A549 (cell line): ENCODE measurements around the gene BRICD5. TPM values are rescaled to one million over a fixed set of nuclear protein-coding genes. Genes with fewer than 3 reads are reported as not detected.

Source experiments
- ATAC-seq, 2 experiments: fragments of 200-7000 bp in 1 of 2; fragments of >200 bp in 1 of 2; cut with Nextera tagmentation in 1 of 2; cut with Tn5 transposase in 1 of 2; 3 replicates each; pipeline versions ENCODE4 v1.8.0 to v1.9.1; 2018 to 2020; ENCODE audit warnings: mild to moderate bottlenecking in 1 of 2, moderate library complexity in 1 of 2
- CTCF ChIA-PET: fragments of 300-600 bp; sonication (Branson Sonifier 250); formaldehyde crosslinking; extraction: SDS; loops from one replicate; lab custom pipeline; 2021; ENCODE audit warnings: antibody characterized with exemption, inconsistent platforms; lab: Yijun Ruan, JAX
- POLR2A ChIA-PET: fragments of 350-600 bp; formaldehyde crosslinking; extraction: SDS; loops from one replicate; lab custom pipeline; 2021; ENCODE audit warnings: antibody characterized with exemption, inconsistent platforms; lab: Yijun Ruan, JAX
- DNase-seq, 2 experiments: peaks; one replicate each; pipeline versions ENCODE4 v3.0.0 to v3.0.0-alpha.2; 2011 to 2016; ENCODE audit warnings: low read depth in 1 of 2, low spot score in 1 of 2
- FAIRE-seq: peaks from 2 replicates; lab custom pipeline; 2011; peaks lifted over from hg19 to GRCh38; lab: Jason Lieb, UNC
- H3K27ac ChIP-seq, 2 experiments: fragments of >200 bp; sonication (Bioruptor Twin); formaldehyde crosslinking; 3 replicates each; pipeline ENCODE4 v1.5.1; 2016 to 2017
- H3K4me1 ChIP-seq: fragments of >200 bp; sonication (Bioruptor Twin); formaldehyde crosslinking; 3 replicates; pipeline ENCODE4 v1.6.1; 2016
- H3K4me2 ChIP-seq: fragments of >200 bp; sonication (Bioruptor Twin); formaldehyde crosslinking; 3 replicates; pipeline ENCODE4 v1.6.1; 2016
- H3K4me3 ChIP-seq: fragments of >200 bp; sonication (Bioruptor Twin); formaldehyde crosslinking; 3 replicates; pipeline ENCODE4 v1.5.1; 2016
- H3K9me3 ChIP-seq: fragments of >200 bp; sonication (Bioruptor Twin); formaldehyde crosslinking; 3 replicates; pipeline ENCODE4 v1.6.1; 2016
- BHLHE40 ChIP-seq: IDR thresholded peaks from 2 replicates; pipeline ENCODE4 v1.6.1; 2012; ENCODE audit warnings: low read depth, low read length, inconsistent platforms
- CBX8 ChIP-seq: fragments of 200-600 bp; sonication (generic); IDR thresholded peaks from 2 replicates; pipeline ENCODE4 v1.6.1; 2016
- CEBPB ChIP-seq, 2 experiments: fragments of >200 bp in 1 of 2; sonication (Bioruptor Twin) in 1 of 2; formaldehyde crosslinking in 1 of 2; IDR thresholded peaks; 2 replicates each; pipeline ENCODE4 v1.6.1; 2012 to 2016
- EHF ChIP-seq: fragments of 250-450 bp; sonication (Bioruptor Pico); IDR thresholded peaks from 2 replicates; pipeline ENCODE4 v1.5.0; 2020; ENCODE audit warnings: mild to moderate bottlenecking
- EP300 ChIP-seq, 2 experiments: fragments of >200 bp; sonication (Bioruptor Twin); formaldehyde crosslinking; IDR thresholded peaks; 2 replicates in 1 of 2; 3 replicates in 1 of 2; pipeline ENCODE4 v1.6.1; 2016 to 2017
- FOSL2 ChIP-seq, 2 experiments: fragments of 450-650 bp in 1 of 2; fragments of >200 bp in 1 of 2; sonication (Bioruptor Twin) in 1 of 2; formaldehyde crosslinking; IDR thresholded peaks; 2 replicates each; pipeline versions ENCODE4 v1.5.0 to v1.6.1; 2016 to 2020; ENCODE audit warnings: mild to moderate bottlenecking in 1 of 2, moderate library complexity in 1 of 2
- HOXB5 ChIP-seq: fragments of 250-450 bp; sonication (Bioruptor Pico); IDR thresholded peaks from 2 replicates; pipeline ENCODE4 v1.5.0; 2020; ENCODE audit warnings: mild to moderate bottlenecking, moderate library complexity
- JUN ChIP-seq, 2 experiments: fragments of >200 bp; sonication (Bioruptor Twin); formaldehyde crosslinking; IDR thresholded peaks; 2 replicates in 1 of 2; 3 replicates in 1 of 2; pipeline ENCODE4 v1.6.1; 2016 to 2017
- KDM1A ChIP-seq: fragments of 200-600 bp; sonication (generic); IDR thresholded peaks from 2 replicates; pipeline ENCODE4 v1.6.1; 2016; ENCODE audit warnings: low read depth, mild to moderate bottlenecking
- NFE2L2 ChIP-seq: fragments of 150-350 bp; conservative IDR thresholded peaks from 2 replicates; pipeline ENCODE4 v1.6.1; 2014; ENCODE audit warnings: low read length
- POLR2AphosphoS2 ChIP-seq: conservative IDR thresholded peaks from 2 replicates; pipeline ENCODE4 v1.6.1; 2012; ENCODE audit warnings: low read length, improper control_type of control experiment, inconsistent platforms
- RAD21 ChIP-seq, 2 experiments: fragments of >200 bp in 1 of 2; sonication (Bioruptor Twin) in 1 of 2; formaldehyde crosslinking in 1 of 2; IDR thresholded peaks in 1 of 2; conservative IDR thresholded peaks in 1 of 2; 2 replicates in 1 of 2; 3 replicates in 1 of 2; pipeline ENCODE4 v1.6.1; 2012 to 2018; ENCODE audit warnings: inconsistent platforms in 1 of 2
- SMC3 ChIP-seq: fragments of >200 bp; sonication (Bioruptor Twin); formaldehyde crosslinking; IDR thresholded peaks from 3 replicates; pipeline ENCODE4 v1.6.1; 2018; ENCODE audit warnings: inconsistent platforms
- TP53 ChIP-seq: fragments of 250-450 bp; sonication (Bioruptor Pico); IDR thresholded peaks from 2 replicates; pipeline ENCODE4 v1.5.0; 2021; ENCODE audit warnings: mild to moderate bottlenecking, moderate library complexity
- ZSCAN20 ChIP-seq: fragments of 250-450 bp; sonication (Bioruptor Pico); IDR thresholded peaks from 2 replicates; pipeline ENCODE4 v1.8.0; 2022; ENCODE audit warnings: mild to moderate bottlenecking, moderate library complexity
- WGBS: methylation state at CpG from one replicate; pipeline ENCODE4 v1.1.6; 2017; ENCODE audit errors: missing lambda C conversion rate; 5-methylcytosine and 5-hydroxymethylcytosine counted together
- polyA plus RNA-seq, 4 experiments: library from polyadenylated mRNA; depleted of rRNA in 3 of 4; stranded (reverse); fragments of >200 nt; fragmentation: RNase III in 1 of 4; extraction: RNeasy Plus Mini Kit Qiagen cat#74134 plus additional on column Dnase treatment in 1 of 4; gene quantifications; 2 replicates in 3 of 4; 3 replicates in 1 of 4; pipeline ENCODE4 v1.2.3, GENCODE V29; 2011 to 2017
- TF ChIP-seq, protein P1 (sequence below): IDR thresholded peaks from 2 replicates; pipeline ENCODE4 v1.6.1; 2012; ENCODE audit warnings: low read depth, borderline replicate concordance
- TF ChIP-seq, protein P2 (sequence below): fragments of 450-650 bp; IDR thresholded peaks from 2 replicates; pipeline ENCODE4 v1.6.1; 2014; ENCODE audit warnings: antibody characterized with exemption

The BRICD5 gene
- polyA plus RNA-seq, 2 of the 4 experiments (the other 2 are of a cell fraction), result 2.0 to 9.1 TPM

- ATAC-seq (no peak), FAIRE-seq (no peak), DNase-seq (no peak)
- no peaks in the 10 kb centered on the region for H3K9me3 ChIP-seq
- 79% methylated on average over 10 of the region's 20 CpGs for WGBS
- H3K4me3 ChIP-seq, result no peak overlapping the region
- peak overlapping the region in 1 of 2 experiments; percentile 74; a peak in 3 of 6 replicates for H3K27ac ChIP-seq
- TF ChIP-seq KDM1A (no peak), HOXB5 (CRISPR knock-in tag) (no peak), TP53 (CRISPR knock-in tag) (no peak), ZSCAN20 (no peak), NFE2L2 (no peak), SMC3 (no peak), RAD21 (conservative IDR thresholded peaks at IDR 0.05 in 1 of 2, IDR thresholded peaks at IDR 0.05 in 1 of 2) (no peak), JUN (IDR thresholded peaks at IDR 0.05) (no peak), CEBPB (IDR thresholded peaks at IDR 0.05) (no peak), POLR2AphosphoS2 (no peak), CBX8 (no peak), EHF (no peak), BHLHE40 (no peak), FOSL2 (IDR thresholded peaks at IDR 0.05) (no peak), FOSL2 (CRISPR knock-in tag; IDR thresholded peaks at IDR 0.05) (no peak), EP300 (IDR thresholded peaks at IDR 0.05) (no peak)
- TF ChIP-seq, protein P1, sequence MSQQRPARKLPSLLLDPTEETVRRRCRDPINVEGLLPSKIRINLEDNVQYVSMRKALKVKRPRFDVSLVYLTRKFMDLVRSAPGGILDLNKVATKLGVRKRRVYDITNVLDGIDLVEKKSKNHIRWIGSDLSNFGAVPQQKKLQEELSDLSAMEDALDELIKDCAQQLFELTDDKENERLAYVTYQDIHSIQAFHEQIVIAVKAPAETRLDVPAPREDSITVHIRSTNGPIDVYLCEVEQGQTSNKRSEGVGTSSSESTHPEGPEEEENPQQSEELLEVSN, result no peak
- TF ChIP-seq, protein P2, sequence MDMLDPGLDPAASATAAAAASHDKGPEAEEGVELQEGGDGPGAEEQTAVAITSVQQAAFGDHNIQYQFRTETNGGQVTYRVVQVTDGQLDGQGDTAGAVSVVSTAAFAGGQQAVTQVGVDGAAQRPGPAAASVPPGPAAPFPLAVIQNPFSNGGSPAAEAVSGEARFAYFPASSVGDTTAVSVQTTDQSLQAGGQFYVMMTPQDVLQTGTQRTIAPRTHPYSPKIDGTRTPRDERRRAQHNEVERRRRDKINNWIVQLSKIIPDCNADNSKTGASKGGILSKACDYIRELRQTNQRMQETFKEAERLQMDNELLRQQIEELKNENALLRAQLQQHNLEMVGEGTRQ, result no peak
- H3K4me1 ChIP-seq, result peaks cover 48% of the 10 kb centered on the region
- ChIA-PET CTCF (interaction anchor here (0.5 to 1.6 kb wide), 3 partner anchors 21 to 179 kb away, joined by 3 to 7 read pairs (median 5); partner anchors contain the start of gene ABCA3), POLR2A (no interaction called here)
- H3K4me2 ChIP-seq, result no peak overlapping the region
These were observed 49.6 kb downstream of the BRICD5 start for GRCh38 chr16:2160915-2161551.

Other genes with a start within 250 kb of the BRICD5 start
- gene RPS2, start 246.0 kb downstream of the BRICD5 start, polyA plus RNA-seq (2011; rRNA removed), result 2,621 and 3,507 TPM in 2 replicates
- gene RPS2, start 246.0 kb downstream of the BRICD5 start, polyA plus RNA-seq (2017; fragmentation: RNase III; extraction: RNeasy Plus Mini Kit Qiagen cat#74134 plus additional on column Dnase treatment), result 3,378 to 3,689 TPM (median 3,626 TPM) in 3 replicates
- not detected in 2 replicates for gene RNF151, start 244.0 kb downstream of the BRICD5 start, polyA plus RNA-seq (2011; rRNA removed)
- not detected in 3 replicates for gene RNF151, start 244.0 kb downstream of the BRICD5 start, polyA plus RNA-seq (2017; fragmentation: RNase III; extraction: RNeasy Plus Mini Kit Qiagen cat#74134 plus additional on column Dnase treatment)
- gene TBL3, start 238.8 kb downstream of the BRICD5 start, polyA plus RNA-seq (2011; rRNA removed), result 21.9 and 25.9 TPM in 2 replicates
- 41.9 to 45.0 TPM (median 42.8 TPM) in 3 replicates for gene TBL3, start 238.8 kb downstream of the BRICD5 start, polyA plus RNA-seq (2017; fragmentation: RNase III; extraction: RNeasy Plus Mini Kit Qiagen cat#74134 plus additional on column Dnase treatment)
- gene NOXO1, start 229.4 kb downstream of the BRICD5 start, polyA plus RNA-seq (2011; rRNA removed), result not detected in 2 replicates
- gene NOXO1, start 229.4 kb downstream of the BRICD5 start, polyA plus RNA-seq (2017; fragmentation: RNase III; extraction: RNeasy Plus Mini Kit Qiagen cat#74134 plus additional on column Dnase treatment), result 0.25 to 0.32 TPM (median 0.26 TPM) in 3 replicates
- 11.9 and 12.9 TPM in 2 replicates for gene GFER, start 226.7 kb downstream of the BRICD5 start, polyA plus RNA-seq (2011; rRNA removed)
- 33.9 to 34.9 TPM (median 34.8 TPM) in 3 replicates for gene GFER, start 226.7 kb downstream of the BRICD5 start, polyA plus RNA-seq (2017; fragmentation: RNase III; extraction: RNeasy Plus Mini Kit Qiagen cat#74134 plus additional on column Dnase treatment)
- gene SYNGR3, start 220.9 kb downstream of the BRICD5 start, polyA plus RNA-seq (2011; rRNA removed), result 4.9 and 5.7 TPM in 2 replicates
- gene SYNGR3, start 220.9 kb downstream of the BRICD5 start, polyA plus RNA-seq (2017; fragmentation: RNase III; extraction: RNeasy Plus Mini Kit Qiagen cat#74134 plus additional on column Dnase treatment), result 4.1 to 5.0 TPM (median 4.4 TPM) in 3 replicates
- gene ZNF598, start 201.0 kb downstream of the BRICD5 start, polyA plus RNA-seq (2011; rRNA removed), result 15.3 and 17.7 TPM in 2 replicates
- gene ZNF598, start 201.0 kb downstream of the BRICD5 start, polyA plus RNA-seq (2017; fragmentation: RNase III; extraction: RNeasy Plus Mini Kit Qiagen cat#74134 plus additional on column Dnase treatment), result 32.7 to 35.0 TPM (median 33.8 TPM) in 3 replicates
- gene NPW, start 191.1 kb downstream of the BRICD5 start, polyA plus RNA-seq (2011; rRNA removed), result 0.13 and 0.26 TPM in 2 replicates
- gene NPW, start 191.1 kb downstream of the BRICD5 start, polyA plus RNA-seq (2017; fragmentation: RNase III; extraction: RNeasy Plus Mini Kit Qiagen cat#74134 plus additional on column Dnase treatment), result 1.0 to 1.6 TPM (median 1.2 TPM) in 3 replicates
- gene NHERF2, start 184.0 kb downstream of the BRICD5 start, polyA plus RNA-seq (2011; rRNA removed), result 33.1 and 35.0 TPM in 2 replicates
- 27.3 to 32.3 TPM (median 31.0 TPM) in 3 replicates for gene NHERF2, start 184.0 kb downstream of the BRICD5 start, polyA plus RNA-seq (2017; fragmentation: RNase III; extraction: RNeasy Plus Mini Kit Qiagen cat#74134 plus additional on column Dnase treatment)
- 28.8 and 34.8 TPM in 2 replicates for gene NTHL1, start 163.0 kb downstream of the BRICD5 start, polyA plus RNA-seq (2011; rRNA removed)
- 41.4 to 42.3 TPM (median 42.1 TPM) in 3 replicates for gene NTHL1, start 163.0 kb downstream of the BRICD5 start, polyA plus RNA-seq (2017; fragmentation: RNase III; extraction: RNeasy Plus Mini Kit Qiagen cat#74134 plus additional on column Dnase treatment)
- gene TSC2, start 162.9 kb downstream of the BRICD5 start, polyA plus RNA-seq (2011; rRNA removed), result 32.6 and 41.7 TPM in 2 replicates
- gene TSC2, start 162.9 kb downstream of the BRICD5 start, polyA plus RNA-seq (2017; fragmentation: RNase III; extraction: RNeasy Plus Mini Kit Qiagen cat#74134 plus additional on column Dnase treatment), result 42.0 to 47.3 TPM (median 45.1 TPM) in 3 replicates
- 11.5 and 17.3 TPM in 2 replicates for gene PKD1, start 75.0 kb downstream of the BRICD5 start, polyA plus RNA-seq (2011; rRNA removed)
- 38.4 to 39.7 TPM (median 39.2 TPM) in 3 replicates for gene PKD1, start 75.0 kb downstream of the BRICD5 start, polyA plus RNA-seq (2017; fragmentation: RNase III; extraction: RNeasy Plus Mini Kit Qiagen cat#74134 plus additional on column Dnase treatment)
- 6.7 and 7.5 TPM in 2 replicates for gene RAB26, start 62.2 kb downstream of the BRICD5 start, polyA plus RNA-seq (2011; rRNA removed)
- 5.7 to 7.3 TPM (median 6.7 TPM) in 3 replicates for gene RAB26, start 62.2 kb downstream of the BRICD5 start, polyA plus RNA-seq (2017; fragmentation: RNase III; extraction: RNeasy Plus Mini Kit Qiagen cat#74134 plus additional on column Dnase treatment)
- gene TRAF7, start 55.1 kb downstream of the BRICD5 start, polyA plus RNA-seq (2011; rRNA removed), result 31.9 and 32.0 TPM in 2 replicates
- gene TRAF7, start 55.1 kb downstream of the BRICD5 start, polyA plus RNA-seq (2017; fragmentation: RNase III; extraction: RNeasy Plus Mini Kit Qiagen cat#74134 plus additional on column Dnase treatment), result 47.6 to 50.0 TPM (median 48.1 TPM) in 3 replicates
- 0.13 and 0.27 TPM in 2 replicates for gene CASKIN1, start 14.3 kb downstream of the BRICD5 start, polyA plus RNA-seq (2011; rRNA removed)
- gene CASKIN1, start 14.3 kb downstream of the BRICD5 start, polyA plus RNA-seq (2017; fragmentation: RNase III; extraction: RNeasy Plus Mini Kit Qiagen cat#74134 plus additional on column Dnase treatment), result 0.72 to 1.0 TPM (median 0.87 TPM) in 3 replicates
- 46.8 and 49.5 TPM in 2 replicates for gene MLST8, start 5.4 kb downstream of the BRICD5 start, polyA plus RNA-seq (2011; rRNA removed)
- gene MLST8, start 5.4 kb downstream of the BRICD5 start, polyA plus RNA-seq (2017; fragmentation: RNase III; extraction: RNeasy Plus Mini Kit Qiagen cat#74134 plus additional on column Dnase treatment), result 48.4 to 53.9 TPM (median 50.4 TPM) in 3 replicates
- gene PGP, start 4.0 kb upstream of the BRICD5 start, polyA plus RNA-seq (2011; rRNA removed), result 13.9 and 15.0 TPM in 2 replicates
- 27.7 to 33.7 TPM (median 31.9 TPM) in 3 replicates for gene PGP, start 4.0 kb upstream of the BRICD5 start, polyA plus RNA-seq (2017; fragmentation: RNase III; extraction: RNeasy Plus Mini Kit Qiagen cat#74134 plus additional on column Dnase treatment)
- 10.4 and 11.0 TPM in 2 replicates for gene E4F1, start 12.7 kb upstream of the BRICD5 start, polyA plus RNA-seq (2011; rRNA removed)
- gene E4F1, start 12.7 kb upstream of the BRICD5 start, polyA plus RNA-seq (2017; fragmentation: RNase III; extraction: RNeasy Plus Mini Kit Qiagen cat#74134 plus additional on column Dnase treatment), result 22.0 to 24.4 TPM (median 23.3 TPM) in 3 replicates
- gene DNASE1L2, start 25.6 kb upstream of the BRICD5 start, polyA plus RNA-seq (2011; rRNA removed), result 0.36 and 0.65 TPM in 2 replicates
- 0.88 to 1.5 TPM (median 1.2 TPM) in 3 replicates for gene DNASE1L2, start 25.6 kb upstream of the BRICD5 start, polyA plus RNA-seq (2017; fragmentation: RNase III; extraction: RNeasy Plus Mini Kit Qiagen cat#74134 plus additional on column Dnase treatment)
- 41.8 and 47.9 TPM in 2 replicates for gene ECI1, start 40.7 kb upstream of the BRICD5 start, polyA plus RNA-seq (2011; rRNA removed)
- 40.9 to 41.9 TPM (median 41.5 TPM) in 3 replicates for gene ECI1, start 40.7 kb upstream of the BRICD5 start, polyA plus RNA-seq (2017; fragmentation: RNase III; extraction: RNeasy Plus Mini Kit Qiagen cat#74134 plus additional on column Dnase treatment)
- 163 and 183 TPM in 2 replicates for gene RNPS1, start 57.3 kb upstream of the BRICD5 start, polyA plus RNA-seq (2011; rRNA removed)
- 197 to 206 TPM (median 200 TPM) in 3 replicates for gene RNPS1, start 57.3 kb upstream of the BRICD5 start, polyA plus RNA-seq (2017; fragmentation: RNase III; extraction: RNeasy Plus Mini Kit Qiagen cat#74134 plus additional on column Dnase treatment)
- gene ABCA3, start 129.9 kb upstream of the BRICD5 start, polyA plus RNA-seq (2011; rRNA removed), result 6.4 and 7.6 TPM in 2 replicates
- 8.6 to 10.7 TPM (median 9.9 TPM) in 3 replicates for gene ABCA3, start 129.9 kb upstream of the BRICD5 start, polyA plus RNA-seq (2017; fragmentation: RNase III; extraction: RNeasy Plus Mini Kit Qiagen cat#74134 plus additional on column Dnase treatment)
- gene CCNF, start 218.6 kb upstream of the BRICD5 start, polyA plus RNA-seq (2011; rRNA removed), result 6.5 and 8.0 TPM in 2 replicates
- gene CCNF, start 218.6 kb upstream of the BRICD5 start, polyA plus RNA-seq (2017; fragmentation: RNase III; extraction: RNeasy Plus Mini Kit Qiagen cat#74134 plus additional on column Dnase treatment), result 13.4 to 15.1 TPM (median 14.4 TPM) in 3 replicates
- 9.5 and 9.6 TPM in 2 replicates for gene TEDC2, start 249.2 kb upstream of the BRICD5 start, polyA plus RNA-seq (2011; rRNA removed)
- gene TEDC2, start 249.2 kb upstream of the BRICD5 start, polyA plus RNA-seq (2017; fragmentation: RNase III; extraction: RNeasy Plus Mini Kit Qiagen cat#74134 plus additional on column Dnase treatment), result 20.7 to 22.6 TPM (median 22.2 TPM) in 3 replicates